A673 (cell line): ENCODE measurements around the gene OR1L1. TPM values are rescaled to one million over a fixed set of nuclear protein-coding genes. Genes with fewer than 3 reads are reported as not detected.

Source experiments
- Bru-seq: library from RNA; stranded (reverse); fragments of 400-500 nt; gene quantifications from one replicate; lab custom pipeline; 2021; lab: Mats Ljungman, UMichigan
- BruChase-seq, 2 experiments: library from RNA; stranded (reverse); fragments of 400-500 nt; gene quantifications; one replicate each; lab custom pipeline; 2021; lab: Mats Ljungman, UMichigan
- BruUV-seq: library from RNA; stranded (reverse); fragments of 400-500 nt; replicated peaks from 2 replicates; lab custom pipeline; 2021; lab: Mats Ljungman, UMichigan
- CTCF ChIA-PET: fragments of 300-600 bp; sonication (Branson Sonifier 250); formaldehyde crosslinking; loops from one replicate; lab custom pipeline; 2022; ENCODE audit warnings: antibody characterized with exemption; lab: Charles Lee
- POLR2A ChIA-PET: fragments of 300-600 bp; sonication (Branson Sonifier 250); formaldehyde crosslinking; loops from one replicate; lab custom pipeline; 2022; ENCODE audit warnings: antibody characterized with exemption; ENCODE audit not compliant: low non-redundant PET; lab: Charles Lee
- DNase-seq: peaks from one replicate; pipeline ENCODE4 v3.0.0-alpha.2; 2015; ENCODE audit warnings: low spot score
- H3K27ac ChIP-seq: fragments of 200-600 bp; sonication (generic); 2 replicates; pipeline ENCODE4 v1.5.1; 2016; ENCODE audit warnings: mixed run types, low read depth, mild to moderate bottlenecking, mixed read lengths, antibody characterized with exemption, low read length; ENCODE audit not compliant: poor library complexity, severe bottlenecking
- H3K27me3 ChIP-seq: fragments of 200-600 bp; sonication (generic); replicated peaks from 2 replicates; pipeline ENCODE4 v1.6.1; 2017; ENCODE audit warnings: mixed run types, low read depth, mild to moderate bottlenecking, mixed read lengths, antibody characterized with exemption, low read length; ENCODE audit not compliant: insufficient read depth, poor library complexity
- H3K36me3 ChIP-seq: fragments of 200-600 bp; sonication (generic); 2 replicates; pipeline ENCODE4 v1.6.1; 2016; ENCODE audit warnings: mixed run types, mild to moderate bottlenecking, mixed read lengths, antibody characterized with exemption, low read length; ENCODE audit not compliant: insufficient read depth, poor library complexity, severe bottlenecking
- H3K4me1 ChIP-seq: fragments of 200-600 bp; sonication (generic); 2 replicates; pipeline ENCODE4 v1.6.1; 2017; ENCODE audit warnings: mixed run types, mild to moderate bottlenecking, mixed read lengths, antibody characterized with exemption, low read length; ENCODE audit not compliant: insufficient read depth, poor library complexity, severe bottlenecking
- H3K4me3 ChIP-seq: fragments of 200-600 bp; sonication (generic); 2 replicates; pipeline ENCODE4 v1.5.1; 2016; ENCODE audit warnings: low read depth, mixed run types, mild to moderate bottlenecking, mixed read lengths, low read length; ENCODE audit not compliant: poor library complexity, severe bottlenecking
- H3K9me3 ChIP-seq: fragments of 200-600 bp; sonication (generic); 2 replicates; pipeline ENCODE4 v1.6.1; 2016; ENCODE audit warnings: mixed run types, low read depth, mild to moderate bottlenecking, mixed read lengths, antibody characterized with exemption, low read length; ENCODE audit not compliant: poor library complexity, severe bottlenecking
- EZH2 ChIP-seq: fragments of 200-600 bp; sonication (generic); IDR thresholded peaks from 2 replicates; pipeline ENCODE4 v1.6.1; 2017; ENCODE audit warnings: borderline replicate concordance, low read depth, mild to moderate bottlenecking, mixed read lengths, antibody characterized with exemption, low read length; ENCODE audit not compliant: poor library complexity, severe bottlenecking
- intact Hi-C: fragments of 100-400 bp; cut with micrococcal nuclease; formaldehyde crosslinking; loops from one replicate; pipeline ENCODE4 v1.10.0; 2022; ENCODE audit not compliant: unreplicated experiment
- long read RNA-seq: library from polyadenylated mRNA; stranded (forward); transcript quantifications from one replicate; pipeline ENCODE4 v2.0.0, GENCODE V29; 2022
- total RNA-seq: library from RNA; stranded (reverse); gene quantifications from 2 replicates; pipeline ENCODE4 v1.2.3, GENCODE V29; 2021
- TF ChIP-seq, protein P1 (sequence below): fragments of 300-800, 200-600 bp; sonication (generic); conservative IDR thresholded peaks from 2 replicates; pipeline ENCODE4 v1.5.1; 2017; ENCODE audit warnings: low read depth, mild to moderate bottlenecking, antibody characterized with exemption, low read length, moderate library complexity, mixed read lengths

Gene OR1L1, protein sequence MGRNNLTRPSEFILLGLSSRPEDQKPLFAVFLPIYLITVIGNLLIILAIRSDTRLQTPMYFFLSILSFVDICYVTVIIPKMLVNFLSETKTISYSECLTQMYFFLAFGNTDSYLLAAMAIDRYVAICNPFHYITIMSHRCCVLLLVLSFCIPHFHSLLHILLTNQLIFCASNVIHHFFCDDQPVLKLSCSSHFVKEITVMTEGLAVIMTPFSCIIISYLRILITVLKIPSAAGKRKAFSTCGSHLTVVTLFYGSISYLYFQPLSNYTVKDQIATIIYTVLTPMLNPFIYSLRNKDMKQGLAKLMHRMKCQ
- not detected in 2 replicates for total RNA-seq
- not detected for Bru-seq, nascent RNA
- BruChase-seq, experiment 1, labeled RNA remaining after a 2-hour chase: not detected
- BruChase-seq, experiment 2, labeled RNA remaining after a 6-hour chase: not detected
- long read RNA-seq: 0 reads

DNA sequence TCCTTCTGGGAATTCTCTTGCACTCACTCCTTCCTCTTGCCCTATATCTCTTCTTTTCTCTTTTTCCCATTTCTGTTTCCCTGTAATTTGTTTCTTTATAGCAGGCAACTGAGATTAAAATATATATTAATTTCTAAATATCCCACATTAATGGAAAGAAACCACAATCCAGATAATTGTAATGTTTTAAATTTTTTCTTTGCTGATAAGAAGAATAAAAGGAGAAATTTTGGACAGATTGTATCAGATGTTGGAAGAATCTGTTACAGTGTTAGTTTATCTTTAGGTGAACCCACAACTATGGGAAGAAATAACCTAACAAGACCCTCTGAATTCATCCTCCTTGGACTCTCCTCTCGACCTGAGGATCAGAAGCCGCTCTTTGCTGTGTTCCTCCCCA, at the start of gene OR1L1:
TSS of gene OR1L1 (plus strand) at position 301 of the 400 bp plus-strand sequence. CDS start at position 301, 0 bp downstream.
- Histone ChIP-seq H3K4me1 (no peaks in the 10 kb centered on the region), H3K36me3 (no peaks in the 10 kb centered on the region), H3K9me3 (no peaks in the 10 kb centered on the region), H3K27ac (no peak within 1 kb of the TSS), H3K27me3 (peaks cover 54% of the 10 kb centered on the region), H3K4me3 (no peak within 1 kb of the TSS)
- CTCF ChIA-PET: no interaction called here
- intact Hi-C loops: no loop called here
- POLR2A ChIA-PET: no interaction called here
- no peak for DNase-seq
- BruUV-seq: no TSS peak
- TF ChIP-seq EZH2: no peak
- TF ChIP-seq, protein P1, sequence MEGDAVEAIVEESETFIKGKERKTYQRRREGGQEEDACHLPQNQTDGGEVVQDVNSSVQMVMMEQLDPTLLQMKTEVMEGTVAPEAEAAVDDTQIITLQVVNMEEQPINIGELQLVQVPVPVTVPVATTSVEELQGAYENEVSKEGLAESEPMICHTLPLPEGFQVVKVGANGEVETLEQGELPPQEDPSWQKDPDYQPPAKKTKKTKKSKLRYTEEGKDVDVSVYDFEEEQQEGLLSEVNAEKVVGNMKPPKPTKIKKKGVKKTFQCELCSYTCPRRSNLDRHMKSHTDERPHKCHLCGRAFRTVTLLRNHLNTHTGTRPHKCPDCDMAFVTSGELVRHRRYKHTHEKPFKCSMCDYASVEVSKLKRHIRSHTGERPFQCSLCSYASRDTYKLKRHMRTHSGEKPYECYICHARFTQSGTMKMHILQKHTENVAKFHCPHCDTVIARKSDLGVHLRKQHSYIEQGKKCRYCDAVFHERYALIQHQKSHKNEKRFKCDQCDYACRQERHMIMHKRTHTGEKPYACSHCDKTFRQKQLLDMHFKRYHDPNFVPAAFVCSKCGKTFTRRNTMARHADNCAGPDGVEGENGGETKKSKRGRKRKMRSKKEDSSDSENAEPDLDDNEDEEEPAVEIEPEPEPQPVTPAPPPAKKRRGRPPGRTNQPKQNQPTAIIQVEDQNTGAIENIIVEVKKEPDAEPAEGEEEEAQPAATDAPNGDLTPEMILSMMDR: no peak

DNA sequence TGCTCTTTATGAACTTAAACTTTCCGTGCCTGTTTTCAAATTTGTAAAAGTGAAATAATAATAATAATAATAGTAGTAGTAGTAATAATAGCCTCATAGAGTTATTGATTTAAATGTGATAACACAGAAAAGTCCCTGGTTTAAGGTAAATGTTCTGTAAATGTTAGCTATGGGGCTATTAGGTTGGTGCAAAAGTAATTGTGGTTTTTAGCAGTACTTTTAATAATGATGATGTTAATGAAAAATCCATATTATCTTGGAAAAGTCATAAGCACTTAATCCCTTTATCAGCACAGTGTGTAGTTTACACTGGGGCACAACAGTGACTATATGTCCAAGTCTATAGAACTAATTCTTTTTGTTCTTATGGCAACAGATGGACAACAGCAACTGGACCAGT, 47.2 kb upstream of the OR1L1 start, which contains the start of gene OR1Q1:
TSS of gene OR1Q1 (plus strand) at position 377 of the 400 bp plus-strand sequence. CDS start at position 377, 0 bp downstream.
- BruUV-seq: no TSS peak
- Histone ChIP-seq H3K27ac (no peak within 1 kb of the TSS), H3K9me3 (no peaks in the 10 kb centered on the region), H3K36me3 (no peaks in the 10 kb centered on the region), H3K4me3 (no peak within 1 kb of the TSS), H3K27me3 (peaks cover 12% of the 10 kb centered on the region), H3K4me1 (no peaks in the 10 kb centered on the region)
- intact Hi-C loops: no loop called here
- ChIA-PET POLR2A (no interaction called here), CTCF (no interaction called here)
- TF ChIP-seq, protein P1: no peak
- no peak for TF ChIP-seq EZH2
- DNase-seq: no peak

DNA sequence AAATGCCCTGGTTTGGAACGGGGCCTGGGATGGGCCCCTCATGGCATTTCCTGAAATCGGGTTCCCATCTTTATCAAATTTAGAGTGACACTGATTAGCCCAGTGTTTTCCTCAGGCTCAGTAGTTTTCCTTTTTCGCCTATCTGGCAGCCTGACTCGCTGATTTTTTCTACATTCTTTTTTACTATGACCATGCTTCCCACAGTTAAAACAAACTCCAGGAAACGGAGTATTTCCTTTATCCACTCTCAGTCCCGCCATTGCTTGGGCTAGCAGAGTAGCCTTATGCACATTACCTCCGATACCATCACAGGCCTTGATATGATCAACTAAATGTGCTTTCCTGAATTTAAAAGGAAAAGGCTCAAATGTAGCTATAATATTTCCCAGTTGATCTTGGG, 41.5 kb upstream of the OR1L1 start:
- peaks cover 6% of the 10 kb centered on the region for H3K27me3 ChIP-seq
- no peak overlapping the region for H3K4me3 ChIP-seq
- CTCF ChIA-PET: no interaction called here
- POLR2A ChIA-PET: no interaction called here
- intact Hi-C loops: no loop called here
- no peak overlapping the region for H3K27ac ChIP-seq
- TF ChIP-seq, protein P1: no peak
- TF ChIP-seq EZH2: no peak
- no peaks in the 10 kb centered on the region for H3K36me3 ChIP-seq
- no peaks in the 10 kb centered on the region for H3K9me3 ChIP-seq
- H3K4me1 ChIP-seq: no peaks in the 10 kb centered on the region
- DNase-seq: no peak
- no TSS peak for BruUV-seq
